Measurements from ENCODE around the gene ISCA2. TPM values are rescaled to one million over a fixed set of nuclear protein-coding genes. Genes with fewer than 3 reads are reported as not detected.

ISCA2 gene
- total RNA-seq, 2 experiments from 2014 or later, result 38.4 to 50.0 TPM

DNA sequence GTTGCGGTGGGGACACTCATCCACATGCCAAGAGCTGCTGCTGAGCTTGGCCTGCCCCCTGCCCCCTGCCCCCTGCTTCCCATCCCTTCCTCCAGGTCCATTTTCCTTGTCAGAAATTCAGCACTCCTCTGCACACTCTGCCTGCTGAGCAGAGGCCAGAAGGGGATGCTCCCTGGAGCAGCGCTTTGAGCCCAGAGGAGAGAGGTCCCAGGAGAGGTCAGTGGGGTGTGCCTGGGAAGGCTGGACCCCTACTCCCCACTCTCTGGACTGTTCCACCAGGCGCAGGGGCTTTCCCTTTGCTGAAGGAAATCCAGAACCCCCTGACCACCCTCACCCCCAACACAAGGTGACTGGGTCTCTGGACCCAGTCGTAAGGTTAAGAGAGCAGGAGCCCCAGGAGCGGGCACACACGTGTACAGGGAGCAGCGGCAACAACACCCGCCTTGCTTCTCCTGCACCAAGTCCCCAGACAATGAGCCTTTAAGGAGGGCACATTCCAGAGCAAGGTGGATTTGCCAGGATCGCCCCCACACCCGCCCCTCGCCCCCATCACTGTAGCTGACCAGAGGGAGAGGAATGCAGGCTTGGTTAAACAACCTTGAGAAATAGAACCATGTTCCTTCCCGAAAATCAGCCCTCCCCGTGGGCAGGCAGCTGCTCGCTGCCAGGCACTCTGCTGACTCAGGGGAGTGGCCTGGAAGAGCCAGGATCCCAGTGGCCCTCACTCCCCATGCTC is 30.7 kb downstream of the ISCA2 start:
- POLR2A ChIA-PET, result no interaction called here

DNA sequence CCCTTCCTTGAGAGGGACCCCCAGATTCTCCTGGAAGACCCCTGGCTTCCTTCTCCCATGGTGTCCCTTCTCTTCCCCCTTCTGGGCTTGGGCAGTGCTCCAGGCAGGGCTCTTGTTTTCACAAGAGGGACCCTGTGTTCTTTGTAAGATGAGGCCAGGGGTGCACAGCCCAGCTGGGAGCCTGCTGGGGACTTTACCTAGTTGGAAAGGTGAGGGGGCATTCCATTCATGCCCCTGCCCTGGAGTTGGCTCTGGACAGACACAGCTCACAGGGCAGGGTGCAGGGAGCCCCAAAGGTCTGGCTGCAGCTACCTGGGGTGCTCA is 31.2 kb downstream of the ISCA2 start:
- Histone ChIP-seq H4K20me1 (ENCODE audit: insufficient read depth, low read length) (no peaks in the 10 kb centered on the region), H3K9me2 (ENCODE audit: insufficient read depth, low read length) (no peaks in the 10 kb centered on the region), H3K27ac (ENCODE audit: low read depth, low read length, poor library complexity, severe bottlenecking) (peak overlapping the region; percentile 49), H3K79me2 (ENCODE audit: insufficient read depth, low read depth, low read length) (no peaks in the 10 kb centered on the region), H3K36me3 (ENCODE audit: insufficient read depth, low read length) (no peaks in the 10 kb centered on the region), H3K4me3 (ENCODE audit: low read depth, low read length, poor library complexity, severe bottlenecking) (no peak overlapping the region), H3K4me2 (ENCODE audit: low read length) (0 out of 2 replicates have a peak overlapping the region, but pooled peaks have one; percentile 40), H2AFZ (ENCODE audit: low read length) (no peak overlapping the region), H3K4me1 (ENCODE audit: insufficient read depth, low read length, poor library complexity, severe bottlenecking) (peaks cover 21% of the 10 kb centered on the region), H3K9me3 (ENCODE audit: low read length) (no peaks in the 10 kb centered on the region)
- intact Hi-C loops (cut with micrococcal nuclease; ENCODE audit: unreplicated experiment), result no loop called here
- no TSS peak for BruUV-seq (replicated peaks)
- CTCF ChIA-PET (ENCODE audit: unreplicated experiment), result interaction anchor here (0.6 to 0.9 kb wide), 4 partner anchors 27 to 189 kb away, joined by 3 to 11 read pairs (median 9); no protein-coding TSS in a partner anchor
- no peak for DNase-seq (ENCODE audit: low spot score)
- TF ChIP-seq, protein P1, sequence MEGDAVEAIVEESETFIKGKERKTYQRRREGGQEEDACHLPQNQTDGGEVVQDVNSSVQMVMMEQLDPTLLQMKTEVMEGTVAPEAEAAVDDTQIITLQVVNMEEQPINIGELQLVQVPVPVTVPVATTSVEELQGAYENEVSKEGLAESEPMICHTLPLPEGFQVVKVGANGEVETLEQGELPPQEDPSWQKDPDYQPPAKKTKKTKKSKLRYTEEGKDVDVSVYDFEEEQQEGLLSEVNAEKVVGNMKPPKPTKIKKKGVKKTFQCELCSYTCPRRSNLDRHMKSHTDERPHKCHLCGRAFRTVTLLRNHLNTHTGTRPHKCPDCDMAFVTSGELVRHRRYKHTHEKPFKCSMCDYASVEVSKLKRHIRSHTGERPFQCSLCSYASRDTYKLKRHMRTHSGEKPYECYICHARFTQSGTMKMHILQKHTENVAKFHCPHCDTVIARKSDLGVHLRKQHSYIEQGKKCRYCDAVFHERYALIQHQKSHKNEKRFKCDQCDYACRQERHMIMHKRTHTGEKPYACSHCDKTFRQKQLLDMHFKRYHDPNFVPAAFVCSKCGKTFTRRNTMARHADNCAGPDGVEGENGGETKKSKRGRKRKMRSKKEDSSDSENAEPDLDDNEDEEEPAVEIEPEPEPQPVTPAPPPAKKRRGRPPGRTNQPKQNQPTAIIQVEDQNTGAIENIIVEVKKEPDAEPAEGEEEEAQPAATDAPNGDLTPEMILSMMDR (conservative IDR thresholded peaks at IDR 0.05; ENCODE audit: low read length), result no peak
- TF ChIP-seq EZH2phosphoT487 (IDR thresholded peaks at IDR 0.05; ENCODE audit: borderline replicate concordance, low read depth, low read length), result no peak
- POLR2A ChIA-PET, result interaction anchor here (0.5 kb wide), 1 partner anchor 201 kb away, joined by 4 read pairs; no protein-coding TSS in a partner anchor

More for the DNA sequence above, 30.7 kb downstream of the ISCA2 start:
- CTCF ChIA-PET (ENCODE audit: unreplicated experiment), result interaction anchor here (0.6 kb wide), 3 partner anchors 27 to 188 kb away, joined by 9 to 11 read pairs (median 9); no protein-coding TSS in a partner anchor
- BruUV-seq (replicated peaks), result no TSS peak
- Histone ChIP-seq H3K9me3 (ENCODE audit: low read length) (no peaks in the 10 kb centered on the region), H3K4me2 (ENCODE audit: low read length) (no peak overlapping the region), H3K27ac (ENCODE audit: low read depth, low read length, poor library complexity, severe bottlenecking) (no peak overlapping the region), H3K36me3 (ENCODE audit: insufficient read depth, low read length) (no peaks in the 10 kb centered on the region), H3K4me1 (ENCODE audit: insufficient read depth, low read length, poor library complexity, severe bottlenecking) (peaks cover 21% of the 10 kb centered on the region), H3K9me2 (ENCODE audit: insufficient read depth, low read length) (no peaks in the 10 kb centered on the region), H3K79me2 (ENCODE audit: insufficient read depth, low read depth, low read length) (no peaks in the 10 kb centered on the region), H4K20me1 (ENCODE audit: insufficient read depth, low read length) (no peaks in the 10 kb centered on the region), H2AFZ (ENCODE audit: low read length) (no peak overlapping the region), H3K4me3 (ENCODE audit: low read depth, low read length, poor library complexity, severe bottlenecking) (no peak overlapping the region)
- DNase-seq (ENCODE audit: low spot score), result no peak
- intact Hi-C loops (cut with micrococcal nuclease; ENCODE audit: unreplicated experiment), result no loop called here
- TF ChIP-seq, protein P1 (conservative IDR thresholded peaks at IDR 0.05; ENCODE audit: low read length), result no peak
- no peak for TF ChIP-seq EZH2phosphoT487 (IDR thresholded peaks at IDR 0.05; ENCODE audit: borderline replicate concordance, low read depth, low read length)

DNA sequence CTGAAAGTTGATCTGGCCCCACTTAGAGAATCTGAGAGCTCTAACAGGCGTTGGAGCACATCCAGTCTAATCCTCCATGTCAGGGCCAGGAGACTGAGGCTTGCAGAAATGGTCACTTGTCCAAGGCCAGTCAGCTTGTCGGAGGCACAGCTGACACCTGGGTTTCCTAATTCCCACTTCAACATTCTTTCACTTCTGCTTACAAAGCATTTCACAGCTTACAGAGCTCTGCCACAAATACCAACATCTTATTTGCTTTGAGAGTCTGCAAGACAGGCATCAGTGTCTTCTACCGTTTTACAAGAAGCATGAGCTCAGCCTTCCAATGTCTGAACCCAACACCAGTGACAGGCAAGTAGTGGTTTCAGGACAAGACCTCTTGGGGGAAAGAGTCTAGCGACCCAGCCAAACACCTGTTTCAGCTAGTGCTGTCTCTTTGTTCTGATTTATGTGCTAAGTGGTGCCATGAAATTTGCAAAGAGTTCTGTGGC is 31.8 kb downstream of the ISCA2 start:
- Histone ChIP-seq H3K79me2 (ENCODE audit: insufficient read depth, low read depth, low read length) (no peaks in the 10 kb centered on the region), H3K4me2 (ENCODE audit: low read length) (peak overlapping the region; percentile 40), H4K20me1 (ENCODE audit: insufficient read depth, low read length) (no peaks in the 10 kb centered on the region), H3K9me2 (ENCODE audit: insufficient read depth, low read length) (no peaks in the 10 kb centered on the region), H3K4me3 (ENCODE audit: low read depth, low read length, poor library complexity, severe bottlenecking) (no peak overlapping the region), H2AFZ (ENCODE audit: low read length) (no peak overlapping the region), H3K4me1 (ENCODE audit: insufficient read depth, low read length, poor library complexity, severe bottlenecking) (peaks cover 21% of the 10 kb centered on the region), H3K27ac (ENCODE audit: low read depth, low read length, poor library complexity, severe bottlenecking) (peak overlapping the region; percentile 49), H3K9me3 (ENCODE audit: low read length) (no peaks in the 10 kb centered on the region), H3K36me3 (ENCODE audit: insufficient read depth, low read length) (no peaks in the 10 kb centered on the region)
- CTCF ChIA-PET (ENCODE audit: unreplicated experiment), result interaction anchor here (0.9 to 1.4 kb wide), 2 partner anchors 25 to 59 kb away, joined by 3 to 4 read pairs; no protein-coding TSS in a partner anchor
- no TSS peak for BruUV-seq (replicated peaks)
- DNase-seq (ENCODE audit: low spot score), result peak; percentile 65
- no peak for TF ChIP-seq EZH2phosphoT487 (IDR thresholded peaks at IDR 0.05; ENCODE audit: borderline replicate concordance, low read depth, low read length)
- TF ChIP-seq, protein P1 (conservative IDR thresholded peaks at IDR 0.05; ENCODE audit: low read length), result no peak
- intact Hi-C loops (cut with micrococcal nuclease; ENCODE audit: unreplicated experiment), result no loop called here
- POLR2A ChIA-PET, result interaction anchor here (0.5 to 1.5 kb wide), 7 partner anchors 9 to 200 kb away, joined by 3 to 6 read pairs (median 3); no protein-coding TSS in a partner anchor

All from OCI-LY7 (cell line).